Transverse colon (tissue), 4 donors: ENCODE measurements around the gene PHF21B. TPM values are rescaled to one million over a fixed set of nuclear protein-coding genes. Genes with fewer than 3 reads are reported as not detected.
A peak's percentile ranks its signal among the peaks of the same experiment; 100 is the strongest.
"Not testable (repeated sequence)": the region's sequence is repeated elsewhere in the genome, so short reads cannot be mapped to it uniquely, and the experiment has no call there.

Experiments
- DNase-seq: peaks from one replicate; pipeline ENCODE4 v3.0.0-alpha.2; 2019
- H3K27ac ChIP-seq, 4 donors: fragments of 200-600 bp; sonication (generic); 2 replicates each; pipeline ENCODE4 v1.5.1; 2016 to 2018; ENCODE audit warnings: inconsistent platforms in 4 of 4
- H3K27me3 ChIP-seq: fragments of 200-600 bp; sonication (generic); 2 replicates; pipeline ENCODE4 v1.5.1; 2017; ENCODE audit warnings: inconsistent platforms
- H3K36me3 ChIP-seq, 4 donors: fragments of 200-600 bp; sonication (generic); 2 replicates each; pipeline ENCODE4 v1.5.1; 2017 to 2019; ENCODE audit warnings: inconsistent platforms in 4 of 4
- H3K4me1 ChIP-seq, 4 donors: fragments of 200-600 bp; sonication (generic); 2 replicates each; pipeline ENCODE4 v1.5.1; 2017 to 2020; ENCODE audit warnings: inconsistent platforms in 4 of 4
- H3K4me3 ChIP-seq, 4 donors: fragments of 200-600 bp; sonication (generic); 1 replicate in 1 of 4; 2 replicates in 3 of 4; pipeline versions ENCODE4 v1.5.1 to v1.6.1; 2017 to 2019; ENCODE audit warnings: inconsistent platforms in 4 of 4
- H3K9me3 ChIP-seq, 2 donors: fragments of 200-600 bp; sonication (generic); 2 replicates each; pipeline ENCODE4 v1.5.1; 2017 to 2019; ENCODE audit warnings: inconsistent platforms in 2 of 2
- EP300 ChIP-seq: sonication (generic); formaldehyde crosslinking; IDR thresholded peaks from one replicate; pipeline ENCODE4 v1.6.1; 2017; ENCODE audit warnings: antibody characterized with exemption, low read depth
- POLR2A ChIP-seq: fragments of 450-650 bp; IDR thresholded peaks from one replicate; pipeline ENCODE4 v1.6.1; 2016; ENCODE audit warnings: antibody characterized with exemption, mild to moderate bottlenecking, moderate library complexity
- POLR2AphosphoS5 ChIP-seq, 3 donors: sonication (generic); formaldehyde crosslinking; IDR thresholded peaks; one replicate each; pipeline ENCODE4 v1.6.1; 2016; ENCODE audit warnings: antibody characterized with exemption in 3 of 3
- WGBS, 2 donors: methylation state at CpG; one replicate each; pipeline ENCODE4 v1.1.5; 2018; ENCODE audit warnings: low coverage in 1 of 2; 5-methylcytosine and 5-hydroxymethylcytosine counted together
- in situ Hi-C, 4 donors: fragments of 200-750 bp; cut with MboI; loops; one replicate each; pipeline versions ENCODE4 v1.15.0 to v1.15.1; 2017; ENCODE audit warnings: low sequenced_read_pairs in 3 of 4, low pct_ligation_motif_present in 1 of 4, low pct_unique_long_range_greater_than_20kb in 1 of 4
- intact Hi-C: fragments of 100-400 bp; cut with DNase I; formaldehyde crosslinking; loops from one replicate; pipeline ENCODE4 v1.15.1; 2023; ENCODE audit warnings: low total_unique reads
- total RNA-seq, 4 donors: library from RNA; depleted of rRNA; stranded (reverse); fragments of >200 nt; gene quantifications; one replicate each; pipeline ENCODE4 v1.1.0, GENCODE V29; 2016
- TF ChIP-seq, protein P1 (sequence below), 5 experiments: fragments of 200-600 bp in 3 of 5; fragments of 450-650 bp in 2 of 5; sonication (generic) in 3 of 5; IDR thresholded peaks; 1 replicate in 2 of 5; 2 replicates in 3 of 5; pipeline ENCODE4 v1.5.1; 2016 to 2017; ENCODE audit warnings: antibody characterized with exemption in 5 of 5, inconsistent platforms in 3 of 5, mild to moderate bottlenecking in 2 of 5, moderate library complexity in 1 of 5

The PHF21B gene
- total RNA-seq, 4 donors from 2014 or later: not detected

GRCh38 chr22:44859641-44860040 is 150.2 kb downstream of the PHF21B start:
- no peak for DNase-seq
- TF ChIP-seq, protein P1, sequence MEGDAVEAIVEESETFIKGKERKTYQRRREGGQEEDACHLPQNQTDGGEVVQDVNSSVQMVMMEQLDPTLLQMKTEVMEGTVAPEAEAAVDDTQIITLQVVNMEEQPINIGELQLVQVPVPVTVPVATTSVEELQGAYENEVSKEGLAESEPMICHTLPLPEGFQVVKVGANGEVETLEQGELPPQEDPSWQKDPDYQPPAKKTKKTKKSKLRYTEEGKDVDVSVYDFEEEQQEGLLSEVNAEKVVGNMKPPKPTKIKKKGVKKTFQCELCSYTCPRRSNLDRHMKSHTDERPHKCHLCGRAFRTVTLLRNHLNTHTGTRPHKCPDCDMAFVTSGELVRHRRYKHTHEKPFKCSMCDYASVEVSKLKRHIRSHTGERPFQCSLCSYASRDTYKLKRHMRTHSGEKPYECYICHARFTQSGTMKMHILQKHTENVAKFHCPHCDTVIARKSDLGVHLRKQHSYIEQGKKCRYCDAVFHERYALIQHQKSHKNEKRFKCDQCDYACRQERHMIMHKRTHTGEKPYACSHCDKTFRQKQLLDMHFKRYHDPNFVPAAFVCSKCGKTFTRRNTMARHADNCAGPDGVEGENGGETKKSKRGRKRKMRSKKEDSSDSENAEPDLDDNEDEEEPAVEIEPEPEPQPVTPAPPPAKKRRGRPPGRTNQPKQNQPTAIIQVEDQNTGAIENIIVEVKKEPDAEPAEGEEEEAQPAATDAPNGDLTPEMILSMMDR (IDR thresholded peaks at IDR 0.05): no peak
- TF ChIP-seq POLR2A (no peak), EP300 (no peak), POLR2AphosphoS5 (IDR thresholded peaks at IDR 0.05) (no peak)
- intact Hi-C loops: no loop called here
- Histone ChIP-seq H3K4me1 (no peaks in the 10 kb centered on the region), H3K36me3 (no peaks in the 10 kb centered on the region), H3K4me3 (no peak overlapping the region), H3K27me3 (no peaks in the 10 kb centered on the region), H3K27ac (no peak overlapping the region), H3K9me3 (no peaks in the 10 kb centered on the region)
- 92% methylated on average over 12 of the region's 13 CpGs; no CpG with 5 or more reads in 1 of the 2 donors for whole genome bisulfite sequencing, 2 donors
- in situ Hi-C loops: no loop called here

DNA sequence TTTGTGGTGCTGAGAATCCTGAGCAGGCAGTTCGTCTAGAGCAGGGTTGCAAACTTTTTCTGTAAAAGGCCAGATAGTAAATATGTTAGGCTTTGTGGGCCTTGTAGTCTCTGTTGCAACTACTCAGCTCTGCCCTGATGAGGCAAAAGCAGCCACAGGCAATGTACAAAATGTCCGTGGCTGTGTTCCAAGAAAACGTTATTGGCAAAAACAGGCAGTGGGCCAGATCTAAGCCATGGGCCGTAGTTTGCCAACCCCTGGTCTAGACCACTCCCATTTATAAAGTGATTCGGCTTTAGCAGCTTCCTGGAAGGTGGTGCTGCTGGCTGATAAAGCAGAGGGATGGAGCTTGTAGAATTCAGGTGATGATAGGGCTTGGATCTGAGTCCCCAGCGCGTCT is 151.0 kb downstream of the PHF21B start:
- 44% methylated on average over 7 of the region's 7 CpGs; no CpG with 5 or more reads in 1 of the 2 donors for WGBS, 2 donors

GRCh38 chr22:44855855-44856254 is 153.9 kb downstream of the PHF21B start:
- DNase-seq: no peak
- intact Hi-C loops: no loop called here
- Histone ChIP-seq H3K4me1 (no peaks in the 10 kb centered on the region), H3K36me3 (no peaks in the 10 kb centered on the region), H3K4me3 (no peak overlapping the region), H3K9me3 (no peaks in the 10 kb centered on the region), H3K27me3 (no peaks in the 10 kb centered on the region), H3K27ac (no peak overlapping the region)
- 92 to 94% methylated on average over 5 of the region's 5 CpGs for WGBS, 2 donors
- TF ChIP-seq, protein P1 (IDR thresholded peaks at IDR 0.05): no peak
- TF ChIP-seq EP300 (no peak), POLR2AphosphoS5 (IDR thresholded peaks at IDR 0.05) (no peak), POLR2A (no peak)
- in situ Hi-C loops: no loop called here

More for the DNA sequence above, 151.0 kb downstream of the PHF21B start:
- H3K9me3 ChIP-seq, in situ Hi-C loops, H3K27me3 ChIP-seq, H3K27ac ChIP-seq, H3K4me1 ChIP-seq, H3K4me3 ChIP-seq, intact Hi-C loops, H3K36me3 ChIP-seq: not testable (repeated sequence)
- peak; percentile 53 for DNase-seq

GRCh38 chr22:44854641-44855040 is 155.2 kb downstream of the PHF21B start:
- H3K27ac ChIP-seq, H3K4me3 ChIP-seq, H3K27me3 ChIP-seq, in situ Hi-C loops, H3K36me3 ChIP-seq, intact Hi-C loops, H3K9me3 ChIP-seq, H3K4me1 ChIP-seq, DNase-seq: not testable (repeated sequence)
- 70 to 91% methylated on average over 2 to 8 of the region's 8 CpGs for WGBS, 2 donors

- no peaks in the 10 kb centered on the region for H3K9me3 ChIP-seq
- intact Hi-C loops: no loop called here
- H3K4me1 ChIP-seq: no peaks in the 10 kb centered on the region
- TF ChIP-seq, protein P1 (IDR thresholded peaks at IDR 0.05): no peak
- TF ChIP-seq EP300: no peak
- TF ChIP-seq POLR2A: no peak
- H3K27ac ChIP-seq: no peak overlapping the region
- no peaks in the 10 kb centered on the region for H3K36me3 ChIP-seq
- no peaks in the 10 kb centered on the region for H3K27me3 ChIP-seq
- H3K4me3 ChIP-seq: no peak overlapping the region
- in situ Hi-C loops: no loop called here
- DNase-seq: no peak
- 74 to 100% methylated on average over 2 to 6 of the region's 6 CpGs for WGBS, 2 donors
Observed at GRCh38 chr22:44850946-44851345, 158.9 kb downstream of the PHF21B start.
